OCI-LY7 (cell line): ENCODE measurements around the gene PKDCC. TPM values are rescaled to one million over a fixed set of nuclear protein-coding genes. Genes with fewer than 3 reads are reported as not detected.

ENCODE experiments used
- BruUV-seq: library from RNA; stranded (reverse); fragments of 400-500 nt; replicated peaks from 2 replicates; lab custom pipeline; 2021; lab: Mats Ljungman, UMichigan
- CTCF ChIA-PET: fragments of 300-600 bp; sonication (Branson Sonifier 250); formaldehyde crosslinking; loops from one replicate; lab custom pipeline; 2022; ENCODE audit warnings: antibody characterized with exemption; ENCODE audit not compliant: unreplicated experiment; lab: Charles Lee
- POLR2A ChIA-PET: fragments of 300-600 bp; sonication (Branson Sonifier 250); formaldehyde crosslinking; loops from one replicate; lab custom pipeline; 2022; ENCODE audit warnings: antibody characterized with exemption; lab: Charles Lee
- DNase-seq: peaks from one replicate; pipeline ENCODE4 v3.0.0-alpha.2; 2015; ENCODE audit warnings: low spot score
- H2AFZ ChIP-seq: fragments of 200-600 bp; sonication (generic), shearing (Covaris generic); 2 replicates; pipeline ENCODE4 v1.6.1; 2014; ENCODE audit warnings: mild to moderate bottlenecking, antibody characterized with exemption, low read length, moderate library complexity
- H3K27ac ChIP-seq: fragments of 200-600 bp; sonication (generic); 2 replicates; pipeline ENCODE4 v1.5.1; 2014; ENCODE audit warnings: mixed run types, low read depth, mild to moderate bottlenecking, moderate library complexity, low read length, inconsistent platforms; ENCODE audit not compliant: poor library complexity, severe bottlenecking
- H3K36me3 ChIP-seq: fragments of 200-600 bp; sonication (generic); 2 replicates; pipeline ENCODE4 v1.6.1; 2014; ENCODE audit warnings: mild to moderate bottlenecking, antibody characterized with exemption, low read length, moderate library complexity, mixed read lengths; ENCODE audit not compliant: insufficient read depth
- H3K4me1 ChIP-seq: fragments of 200-600 bp; sonication (generic); 2 replicates; pipeline ENCODE4 v1.5.1; 2014; ENCODE audit warnings: mild to moderate bottlenecking, low read length; ENCODE audit not compliant: insufficient read depth, poor library complexity, severe bottlenecking
- H3K4me2 ChIP-seq: fragments of 200-600 bp; sonication (generic); 2 replicates; pipeline ENCODE4 v1.6.1; 2014; ENCODE audit warnings: mild to moderate bottlenecking, low read length
- H3K4me3 ChIP-seq: fragments of 200-600 bp; sonication (generic); 2 replicates; pipeline ENCODE4 v1.5.1; 2014; ENCODE audit warnings: mild to moderate bottlenecking, low read depth, low read length; ENCODE audit not compliant: poor library complexity, severe bottlenecking
- H3K79me2 ChIP-seq: fragments of 200-600 bp; sonication (generic); 2 replicates; pipeline ENCODE4 v1.6.1; 2016; ENCODE audit warnings: low read depth, mild to moderate bottlenecking, low read length, moderate library complexity, mixed read lengths; ENCODE audit not compliant: insufficient read depth
- H3K9me2 ChIP-seq: fragments of 200-600 bp; sonication (generic); 2 replicates; pipeline ENCODE4 v1.6.1; 2016; ENCODE audit warnings: mild to moderate bottlenecking, low read length, mixed read lengths; ENCODE audit not compliant: insufficient read depth
- H3K9me3 ChIP-seq: fragments of 200-600 bp; sonication (generic); 2 replicates; pipeline ENCODE4 v1.6.1; 2014; ENCODE audit warnings: mild to moderate bottlenecking, mixed run types, low read length, mixed read lengths
- H4K20me1 ChIP-seq: fragments of 200-600 bp; sonication (generic); 2 replicates; pipeline ENCODE4 v1.6.1; 2014; ENCODE audit warnings: mild to moderate bottlenecking, antibody characterized with exemption, low read length, moderate library complexity, mixed read lengths; ENCODE audit not compliant: insufficient read depth
- EZH2phosphoT487 ChIP-seq: fragments of 200-600 bp; sonication (generic); IDR thresholded peaks from 2 replicates; pipeline ENCODE4 v1.6.1; 2018; ENCODE audit warnings: low read depth, borderline replicate concordance, mild to moderate bottlenecking, mixed run types, antibody characterized with exemption, low read length, moderate library complexity, mixed read lengths
- intact Hi-C: fragments of 100-400 bp; cut with micrococcal nuclease; formaldehyde crosslinking; loops from one replicate; pipeline ENCODE4 v1.10.0; 2022; ENCODE audit not compliant: unreplicated experiment
- total RNA-seq, 2 experiments: library from RNA; depleted of rRNA in 1 of 2; stranded (reverse); fragments of >200 nt in 1 of 2; shearing (Covaris generic) in 1 of 2; gene quantifications; 2 replicates each; pipeline ENCODE4 v1.2.3, GENCODE V29; 2014 to 2022
- TF ChIP-seq, protein P1 (sequence below): fragments of 200-600 bp; sonication (generic); conservative IDR thresholded peaks from 2 replicates; pipeline ENCODE4 v1.5.1; 2014; ENCODE audit warnings: mild to moderate bottlenecking, antibody characterized with exemption, low read length, moderate library complexity, mixed read lengths

Gene PKDCC
- total RNA-seq, 2 experiments from 2014 or later: not detected

DNA sequence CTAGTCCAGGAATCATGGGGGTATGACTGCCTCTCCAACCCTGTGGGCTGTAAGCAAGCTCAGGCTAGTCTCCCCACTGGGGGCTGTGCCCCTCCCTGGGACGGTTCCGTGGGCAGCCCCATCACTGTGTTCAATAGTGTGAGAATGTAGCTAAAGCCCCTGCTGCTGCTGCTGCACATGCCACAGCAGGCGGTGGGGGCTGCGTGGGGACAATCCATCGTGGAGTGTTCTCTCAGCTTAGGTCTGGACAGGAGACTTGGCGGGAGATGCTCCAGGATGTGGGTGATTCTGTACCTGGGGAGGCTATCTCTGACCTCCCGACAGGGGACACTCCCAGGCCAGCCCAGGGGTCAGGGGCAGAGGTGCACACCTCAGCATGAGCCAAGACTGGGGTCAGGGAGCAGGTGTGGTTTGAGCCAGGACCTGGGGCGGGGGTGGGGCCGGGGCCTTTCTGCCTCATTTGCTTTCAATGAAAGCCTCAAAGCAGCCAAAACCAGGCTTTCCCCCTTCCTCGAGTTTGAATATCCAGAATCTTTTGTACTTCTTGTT, 10.2 kb downstream of the PKDCC start:
- TF ChIP-seq, protein P1, sequence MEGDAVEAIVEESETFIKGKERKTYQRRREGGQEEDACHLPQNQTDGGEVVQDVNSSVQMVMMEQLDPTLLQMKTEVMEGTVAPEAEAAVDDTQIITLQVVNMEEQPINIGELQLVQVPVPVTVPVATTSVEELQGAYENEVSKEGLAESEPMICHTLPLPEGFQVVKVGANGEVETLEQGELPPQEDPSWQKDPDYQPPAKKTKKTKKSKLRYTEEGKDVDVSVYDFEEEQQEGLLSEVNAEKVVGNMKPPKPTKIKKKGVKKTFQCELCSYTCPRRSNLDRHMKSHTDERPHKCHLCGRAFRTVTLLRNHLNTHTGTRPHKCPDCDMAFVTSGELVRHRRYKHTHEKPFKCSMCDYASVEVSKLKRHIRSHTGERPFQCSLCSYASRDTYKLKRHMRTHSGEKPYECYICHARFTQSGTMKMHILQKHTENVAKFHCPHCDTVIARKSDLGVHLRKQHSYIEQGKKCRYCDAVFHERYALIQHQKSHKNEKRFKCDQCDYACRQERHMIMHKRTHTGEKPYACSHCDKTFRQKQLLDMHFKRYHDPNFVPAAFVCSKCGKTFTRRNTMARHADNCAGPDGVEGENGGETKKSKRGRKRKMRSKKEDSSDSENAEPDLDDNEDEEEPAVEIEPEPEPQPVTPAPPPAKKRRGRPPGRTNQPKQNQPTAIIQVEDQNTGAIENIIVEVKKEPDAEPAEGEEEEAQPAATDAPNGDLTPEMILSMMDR: no peak
- TF ChIP-seq EZH2phosphoT487: no peak
- H3K27ac ChIP-seq: no peak overlapping the region
- H3K4me1 ChIP-seq: no peaks in the 10 kb centered on the region
- no peaks in the 10 kb centered on the region for H3K36me3 ChIP-seq
- H2AFZ ChIP-seq: no peak overlapping the region
- no TSS peak for BruUV-seq
- no peaks in the 10 kb centered on the region for H3K9me2 ChIP-seq
- H3K4me2 ChIP-seq: no peak overlapping the region
- no peaks in the 10 kb centered on the region for H3K9me3 ChIP-seq
- DNase-seq: no peak
- intact Hi-C loops: no loop called here
- no peak overlapping the region for H3K4me3 ChIP-seq
- no peaks in the 10 kb centered on the region for H4K20me1 ChIP-seq
- ChIA-PET POLR2A (no interaction called here), CTCF (no interaction called here)
- no peaks in the 10 kb centered on the region for H3K79me2 ChIP-seq

DNA sequence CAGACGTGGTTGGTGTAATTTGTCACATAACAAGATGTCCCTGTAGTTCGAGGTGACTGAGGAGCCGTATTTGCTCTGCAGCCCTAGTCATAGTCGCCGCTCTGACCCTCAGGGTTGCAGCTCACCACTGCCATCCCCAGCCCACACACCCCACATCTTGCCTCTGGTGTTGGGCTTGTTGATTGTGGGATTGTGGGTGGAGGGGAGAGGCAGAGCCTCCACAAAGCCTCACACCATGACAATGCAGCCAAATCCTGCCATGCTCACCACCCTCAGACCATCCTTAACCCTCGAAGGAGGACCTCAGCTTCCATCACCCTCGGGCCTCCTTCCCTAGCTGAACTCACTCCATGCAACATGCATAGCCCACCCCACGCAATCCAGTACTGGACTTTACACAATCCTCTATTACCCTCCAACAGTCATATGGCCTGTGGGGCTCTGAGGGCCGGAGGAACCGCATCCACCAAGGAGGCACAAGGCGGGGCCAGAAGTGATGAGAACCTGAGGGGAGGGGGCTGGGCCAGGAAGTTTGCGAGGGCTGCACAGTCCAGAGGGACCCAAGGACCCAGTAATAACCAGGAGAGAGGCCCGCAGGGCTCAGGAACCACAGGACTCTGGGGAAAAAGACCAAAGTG, 11.6 kb downstream of the PKDCC start:
- Histone ChIP-seq H3K4me2 (no peak overlapping the region), H2AFZ (no peak overlapping the region), H3K4me1 (no peaks in the 10 kb centered on the region), H3K36me3 (no peaks in the 10 kb centered on the region), H3K9me3 (no peaks in the 10 kb centered on the region), H4K20me1 (no peaks in the 10 kb centered on the region), H3K79me2 (no peaks in the 10 kb centered on the region), H3K9me2 (no peaks in the 10 kb centered on the region), H3K4me3 (no peak overlapping the region), H3K27ac (no peak overlapping the region)
- POLR2A ChIA-PET: no interaction called here
- intact Hi-C loops: no loop called here
- TF ChIP-seq, protein P1: no peak
- no peak for TF ChIP-seq EZH2phosphoT487
- CTCF ChIA-PET: no interaction called here
- DNase-seq: no peak
- no TSS peak for BruUV-seq

DNA sequence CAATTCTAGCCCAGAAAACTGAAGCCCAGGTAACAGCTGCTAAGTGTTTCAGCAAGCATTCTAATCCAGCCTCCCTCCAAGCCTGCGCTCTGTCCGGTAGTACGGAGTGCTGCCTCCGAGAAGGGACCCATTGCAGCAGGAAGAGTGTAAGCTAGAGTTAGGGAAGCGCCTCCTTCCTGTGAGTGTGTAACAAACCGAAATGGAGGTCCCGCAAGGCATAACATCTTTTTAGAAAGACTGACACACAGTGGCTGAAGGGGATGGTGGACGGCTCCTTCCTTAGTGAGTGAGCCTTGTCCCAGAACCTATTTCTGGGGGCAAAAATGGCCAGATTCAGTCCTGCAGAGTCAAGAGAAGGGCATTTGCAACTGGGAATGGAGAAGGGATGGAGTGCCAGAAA, 12.2 kb downstream of the PKDCC start:
- no peak overlapping the region for H2AFZ ChIP-seq
- ChIA-PET CTCF (no interaction called here), POLR2A (no interaction called here)
- no peaks in the 10 kb centered on the region for H3K79me2 ChIP-seq
- no peaks in the 10 kb centered on the region for H4K20me1 ChIP-seq
- no peak overlapping the region for H3K4me3 ChIP-seq
- no peaks in the 10 kb centered on the region for H3K9me2 ChIP-seq
- no peaks in the 10 kb centered on the region for H3K4me1 ChIP-seq
- no peak overlapping the region for H3K27ac ChIP-seq
- no peak for DNase-seq
- intact Hi-C loops: no loop called here
- no peaks in the 10 kb centered on the region for H3K9me3 ChIP-seq
- no TSS peak for BruUV-seq
- H3K36me3 ChIP-seq: no peaks in the 10 kb centered on the region
- H3K4me2 ChIP-seq: no peak overlapping the region
- TF ChIP-seq EZH2phosphoT487: no peak
- TF ChIP-seq, protein P1: no peak
